ENCODE results near the gene FCHO2. TPM values are rescaled to one million over a fixed set of nuclear protein-coding genes. Genes with fewer than 3 reads are reported as not detected.

The FCHO2 gene
- total RNA-seq, 5 donors from 2014 or later (not counting 1 experiment from before 2014, with no cell fraction given): 0.90 to 5.5 (median 4.1) TPM

DNA sequence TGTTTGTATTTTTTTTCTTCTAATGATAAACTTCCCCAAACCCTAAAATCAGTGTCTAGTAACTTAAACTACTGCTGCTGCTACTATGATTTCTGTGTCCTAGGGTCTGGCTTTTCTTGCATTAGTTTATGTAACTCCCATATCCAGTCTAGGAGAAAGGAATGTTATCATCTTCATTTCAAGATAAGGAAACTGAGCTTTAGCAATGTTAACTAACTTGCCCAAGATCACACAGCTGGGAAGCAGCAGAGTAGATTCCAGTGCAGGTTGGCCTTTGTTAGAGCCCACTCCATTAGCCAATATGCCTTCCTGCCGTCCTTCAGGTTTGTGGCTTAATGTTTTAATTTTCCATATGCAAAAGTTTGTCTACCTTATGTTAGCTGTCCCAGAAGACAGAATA is 175.0 kb downstream of the FCHO2 start:
- H3K27me3 ChIP-seq (replicated peaks in 1 of 2; ENCODE audit: control insufficient read depth in 2 of 2, extremely low read depth in 1 of 2, insufficient read depth in 2 of 2, low read length in 1 of 2): peaks cover 0 to 20% of the 10 kb centered on the region in 2 experiments
- peaks cover 0 to 2% of the 10 kb centered on the region in 2 experiments for H3K4me1 ChIP-seq (ENCODE audit: control insufficient read depth in 1 of 2, extremely low read depth in 1 of 2, insufficient read depth in 2 of 2, low read length in 2 of 2)
- Mint-ChIP-seq H3K9me3 (no peaks in the 10 kb centered on the region), H3K36me3 (no peaks in the 10 kb centered on the region), H3K4me1 (peaks cover 0 to 12% (median 0%) of the 10 kb centered on the region in 3 donors), H3K27me3 (peaks cover 49 to 52% of the 10 kb centered on the region in 2 donors), H3K4me3 (no peak overlapping the region), H3K27ac (no peak overlapping the region)
- ATAC-seq (replicated peaks in 1 of 4) (no peak), DNase-seq (no peak)
- no peaks in the 10 kb centered on the region for H3K9me3 ChIP-seq
- POLR2A ChIA-PET: no interaction called here
- no peaks in the 10 kb centered on the region for H3K36me3 ChIP-seq (ENCODE audit: control insufficient read depth in 2 of 2, extremely low read depth in 1 of 2, insufficient read depth in 1 of 2, low read length in 1 of 2)
- CTCF ChIA-PET: no interaction called here
- no peak overlapping the region for H3K4me3 ChIP-seq (ENCODE audit: control insufficient read depth in 1 of 2, extremely low read depth in 1 of 2, low read length in 1 of 2)
- WGBS (ENCODE audit: insufficient coverage): no CpG with 5 or more reads among the region's 1 CpG
- H3K27ac ChIP-seq (ENCODE audit: low read length): no peak overlapping the region

DNA sequence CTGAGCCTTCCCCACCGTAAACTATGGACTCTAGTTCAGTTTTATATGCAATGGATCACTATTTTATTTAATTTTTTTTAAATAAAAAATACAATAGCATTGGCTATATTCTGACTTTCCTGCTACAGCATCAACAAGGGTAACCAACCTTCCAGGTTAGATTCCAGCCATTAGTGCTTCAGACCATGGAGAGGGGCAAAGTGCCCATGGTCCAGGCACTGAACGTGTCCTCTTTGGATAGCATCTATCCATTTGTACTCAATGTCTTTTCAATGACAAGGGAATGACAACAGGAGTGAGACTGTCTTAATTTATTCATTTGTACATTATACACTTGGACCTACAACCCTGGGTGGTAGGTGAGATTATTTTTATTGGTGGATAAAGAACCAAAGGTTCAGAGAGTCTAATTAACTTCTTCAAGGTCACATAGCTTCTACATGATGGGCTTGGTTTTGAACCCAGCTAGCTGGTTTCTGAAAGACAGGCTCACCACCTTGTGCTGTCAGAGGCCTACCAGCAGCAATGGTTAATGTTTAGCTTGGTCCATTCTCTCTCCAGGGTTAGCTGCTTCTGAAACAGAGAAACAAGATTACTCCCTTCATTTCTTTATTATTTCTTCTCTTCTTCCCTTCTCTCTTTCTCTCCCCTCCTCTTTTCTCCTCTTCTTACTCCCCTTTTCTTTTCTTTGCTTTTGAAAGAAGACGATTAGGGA is 176.0 kb downstream of the FCHO2 start:
- H3K9me3 Mint-ChIP-seq: no peaks in the 10 kb centered on the region
- H3K4me1 ChIP-seq (ENCODE audit: control insufficient read depth in 1 of 2, extremely low read depth in 1 of 2, insufficient read depth in 2 of 2, low read length in 2 of 2): peaks cover 0 to 3% of the 10 kb centered on the region in 2 experiments
- no peak overlapping the region for H3K4me3 Mint-ChIP-seq
- POLR2A ChIA-PET: interaction anchor here in 1 of 2 donors (1.0 kb wide), 1 partner anchor 20 kb away, joined by 4 read pairs; no protein-coding TSS in a partner anchor
- DNase-seq: no peak
- H3K27me3 Mint-ChIP-seq: peaks cover 50 to 56% of the 10 kb centered on the region in 2 donors
- H3K27ac ChIP-seq (ENCODE audit: low read length): no peak overlapping the region
- CTCF ChIA-PET: no interaction called here
- WGBS (ENCODE audit: insufficient coverage): no CpG with 5 or more reads among the region's 3 CpGs
- no peak for ATAC-seq (replicated peaks in 1 of 4)
- no peak overlapping the region for H3K27ac Mint-ChIP-seq
- H3K4me3 ChIP-seq (ENCODE audit: control insufficient read depth in 1 of 2, extremely low read depth in 1 of 2, low read length in 1 of 2): no peak overlapping the region
- H3K9me3 ChIP-seq: no peaks in the 10 kb centered on the region
- H3K4me1 Mint-ChIP-seq: peaks cover 0 to 12% (median 0%) of the 10 kb centered on the region in 3 donors
- peaks cover 0 to 24% of the 10 kb centered on the region in 2 experiments for H3K27me3 ChIP-seq (replicated peaks in 1 of 2; ENCODE audit: control insufficient read depth in 2 of 2, extremely low read depth in 1 of 2, insufficient read depth in 2 of 2, low read length in 1 of 2)
- no peaks in the 10 kb centered on the region for H3K36me3 Mint-ChIP-seq
- H3K36me3 ChIP-seq (ENCODE audit: control insufficient read depth in 2 of 2, extremely low read depth in 1 of 2, insufficient read depth in 1 of 2, low read length in 1 of 2): no peaks in the 10 kb centered on the region

DNA sequence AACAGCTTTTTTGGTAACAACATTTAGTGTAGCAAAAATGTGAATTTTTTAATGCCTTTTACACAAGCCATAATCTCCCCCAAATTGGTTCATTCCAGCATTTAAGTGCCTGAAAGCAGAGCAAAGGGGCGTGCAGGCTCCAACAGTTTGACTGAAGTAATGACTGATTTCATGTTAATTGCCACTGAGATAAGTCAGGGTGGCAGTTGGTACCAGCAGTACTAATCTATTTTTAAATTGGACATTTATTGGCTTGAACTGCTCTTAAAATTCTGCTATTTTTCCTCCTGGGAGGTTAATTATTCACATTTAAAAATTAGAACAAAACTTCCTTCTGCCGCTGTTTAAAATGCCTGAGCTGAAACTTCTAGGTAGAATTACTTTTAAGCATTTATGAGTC is 176.9 kb downstream of the FCHO2 start:
- no CpG with 5 or more reads among the region's 2 CpGs for WGBS (ENCODE audit: insufficient coverage)
- H3K27me3 Mint-ChIP-seq: peaks cover 56 to 62% of the 10 kb centered on the region in 2 donors
- no peaks in the 10 kb centered on the region for H3K9me3 Mint-ChIP-seq
- no peak overlapping the region for H3K27ac Mint-ChIP-seq
- no peak overlapping the region for H3K4me3 ChIP-seq (ENCODE audit: control insufficient read depth in 1 of 2, extremely low read depth in 1 of 2, low read length in 1 of 2)
- H3K27ac ChIP-seq (ENCODE audit: low read length): no peak overlapping the region
- no peaks in the 10 kb centered on the region for H3K36me3 ChIP-seq (ENCODE audit: control insufficient read depth in 2 of 2, extremely low read depth in 1 of 2, insufficient read depth in 1 of 2, low read length in 1 of 2)
- POLR2A ChIA-PET: no interaction called here
- H3K27me3 ChIP-seq (replicated peaks in 1 of 2; ENCODE audit: control insufficient read depth in 2 of 2, extremely low read depth in 1 of 2, insufficient read depth in 2 of 2, low read length in 1 of 2): peaks cover 0 to 30% of the 10 kb centered on the region in 2 experiments
- CTCF ChIA-PET: no interaction called here
- no peaks in the 10 kb centered on the region for H3K36me3 Mint-ChIP-seq
- peaks cover 0 to 12% (median 0%) of the 10 kb centered on the region in 3 donors for H3K4me1 Mint-ChIP-seq
- H3K4me1 ChIP-seq (ENCODE audit: control insufficient read depth in 1 of 2, extremely low read depth in 1 of 2, insufficient read depth in 2 of 2, low read length in 2 of 2): peaks cover 0 to 3% of the 10 kb centered on the region in 2 experiments
- no peak overlapping the region for H3K4me3 Mint-ChIP-seq
- no peak for ATAC-seq (replicated peaks in 1 of 4)
- H3K9me3 ChIP-seq: no peaks in the 10 kb centered on the region
- no peak for DNase-seq

DNA sequence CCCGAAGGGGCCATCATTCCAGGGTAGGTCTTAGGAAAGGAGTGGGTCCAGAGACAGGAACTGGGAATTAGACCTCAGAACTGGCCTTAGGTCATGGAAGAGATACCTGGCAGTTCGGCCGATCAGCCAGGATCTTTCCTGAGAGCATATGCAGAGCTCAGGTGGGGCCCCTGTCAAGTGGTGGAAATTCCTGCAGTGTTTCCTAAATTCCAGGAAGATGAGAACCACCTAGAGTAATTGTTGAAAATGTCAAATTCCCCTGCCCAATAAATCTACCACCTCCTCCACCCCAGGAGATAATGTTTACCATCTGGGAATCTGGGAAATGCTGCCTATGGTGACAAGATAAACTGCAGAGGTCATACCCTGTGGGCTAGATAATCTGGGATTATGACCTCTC is 179.2 kb downstream of the FCHO2 start:
- Mint-ChIP-seq H3K36me3 (no peaks in the 10 kb centered on the region), H3K27ac (no peak overlapping the region), H3K27me3 (peaks cover 56 to 57% of the 10 kb centered on the region in 2 donors), H3K4me3 (no peak overlapping the region), H3K4me1 (peaks cover 0 to 7% (median 0%) of the 10 kb centered on the region in 3 donors), H3K9me3 (no peaks in the 10 kb centered on the region)
- ATAC-seq (replicated peaks in 1 of 4) (no peak), DNase-seq (no peak)
- CTCF ChIA-PET: interaction anchor here in 1 of 2 donors (0.6 kb wide), 1 partner anchor 314 kb away, joined by 4 read pairs; no protein-coding TSS in a partner anchor
- H3K27ac ChIP-seq (ENCODE audit: low read length): no peak overlapping the region
- peaks cover 0 to 35% of the 10 kb centered on the region in 2 experiments for H3K27me3 ChIP-seq (replicated peaks in 1 of 2; ENCODE audit: control insufficient read depth in 2 of 2, extremely low read depth in 1 of 2, insufficient read depth in 2 of 2, low read length in 1 of 2)
- peaks cover 0 to 3% of the 10 kb centered on the region in 2 experiments for H3K4me1 ChIP-seq (ENCODE audit: control insufficient read depth in 1 of 2, extremely low read depth in 1 of 2, insufficient read depth in 2 of 2, low read length in 2 of 2)
- 80% methylated on average over 3 of the region's 3 CpGs for WGBS (ENCODE audit: insufficient coverage)
- H3K4me3 ChIP-seq (ENCODE audit: control insufficient read depth in 1 of 2, extremely low read depth in 1 of 2, low read length in 1 of 2): no peak overlapping the region
- POLR2A ChIA-PET: no interaction called here
- H3K9me3 ChIP-seq: no peaks in the 10 kb centered on the region
- no peaks in the 10 kb centered on the region for H3K36me3 ChIP-seq (ENCODE audit: control insufficient read depth in 2 of 2, extremely low read depth in 1 of 2, insufficient read depth in 1 of 2, low read length in 1 of 2)

GRCh38 chr5:73135429-73136054 is 179.7 kb downstream of the FCHO2 start:
- H3K4me1 Mint-ChIP-seq: peaks cover 0 to 7% (median 0%) of the 10 kb centered on the region in 3 donors
- ChIA-PET POLR2A (no interaction called here), CTCF (no interaction called here)
- WGBS (ENCODE audit: insufficient coverage): 75% methylated on average over 3 of the region's 6 CpGs
- H3K36me3 Mint-ChIP-seq: no peaks in the 10 kb centered on the region
- H3K27ac ChIP-seq (ENCODE audit: low read length): no peak overlapping the region
- H3K9me3 Mint-ChIP-seq: no peaks in the 10 kb centered on the region
- peaks cover 0 to 3% of the 10 kb centered on the region in 2 experiments for H3K4me1 ChIP-seq (ENCODE audit: control insufficient read depth in 1 of 2, extremely low read depth in 1 of 2, insufficient read depth in 2 of 2, low read length in 2 of 2)
- no peak overlapping the region for H3K4me3 Mint-ChIP-seq
- DNase-seq (peak in 1 of 35 experiments; percentile 39), ATAC-seq (replicated peaks in 1 of 4) (peak in 1 of 4 experiments; percentile 43)
- H3K27me3 Mint-ChIP-seq: peaks cover 51 to 53% of the 10 kb centered on the region in 2 donors
- H3K27ac Mint-ChIP-seq: no peak overlapping the region
- H3K9me3 ChIP-seq: no peaks in the 10 kb centered on the region
- no peak overlapping the region for H3K4me3 ChIP-seq (ENCODE audit: control insufficient read depth in 1 of 2, extremely low read depth in 1 of 2, low read length in 1 of 2)
- peaks cover 0 to 38% of the 10 kb centered on the region in 2 experiments for H3K27me3 ChIP-seq (replicated peaks in 1 of 2; ENCODE audit: control insufficient read depth in 2 of 2, extremely low read depth in 1 of 2, insufficient read depth in 2 of 2, low read length in 1 of 2)
- H3K36me3 ChIP-seq (ENCODE audit: control insufficient read depth in 2 of 2, extremely low read depth in 1 of 2, insufficient read depth in 1 of 2, low read length in 1 of 2): no peaks in the 10 kb centered on the region

GRCh38 chr5:73136055-73136562 is 180.3 kb downstream of the FCHO2 start:
- no peaks in the 10 kb centered on the region for H3K36me3 Mint-ChIP-seq
- peaks cover 0 to 7% (median 0%) of the 10 kb centered on the region in 3 donors for H3K4me1 Mint-ChIP-seq
- ChIA-PET POLR2A (no interaction called here), CTCF (no interaction called here)
- Histone ChIP-seq H3K4me3 (ENCODE audit: control insufficient read depth in 1 of 2, extremely low read depth in 1 of 2, low read length in 1 of 2) (no peak overlapping the region), H3K27me3 (replicated peaks in 1 of 2; ENCODE audit: control insufficient read depth in 2 of 2, extremely low read depth in 1 of 2, insufficient read depth in 2 of 2, low read length in 1 of 2) (peaks cover 0 to 38% of the 10 kb centered on the region in 2 experiments), H3K9me3 (no peaks in the 10 kb centered on the region), H3K36me3 (ENCODE audit: control insufficient read depth in 2 of 2, extremely low read depth in 1 of 2, insufficient read depth in 1 of 2, low read length in 1 of 2) (no peaks in the 10 kb centered on the region), H3K27ac (ENCODE audit: low read length) (no peak overlapping the region), H3K4me1 (ENCODE audit: control insufficient read depth in 1 of 2, extremely low read depth in 1 of 2, insufficient read depth in 2 of 2, low read length in 2 of 2) (peaks cover 0 to 3% of the 10 kb centered on the region in 2 experiments)
- no peaks in the 10 kb centered on the region for H3K9me3 Mint-ChIP-seq
- H3K4me3 Mint-ChIP-seq: no peak overlapping the region
- no peak overlapping the region for H3K27ac Mint-ChIP-seq
- peaks cover 49 to 50% of the 10 kb centered on the region in 2 donors for H3K27me3 Mint-ChIP-seq
- WGBS (ENCODE audit: insufficient coverage): 87% methylated on average over 7 of the region's 15 CpGs
- no peak for ATAC-seq (replicated peaks in 1 of 4)
- no peak for DNase-seq
